ENCODE data around the gene PRKCE. TPM values are rescaled to one million over a fixed set of nuclear protein-coding genes. Genes with fewer than 3 reads are reported as not detected.

The PRKCE gene
- total and polyA plus RNA-seq, 2 experiments from 2014 or later: 0.94 to 1.2 TPM

DNA sequence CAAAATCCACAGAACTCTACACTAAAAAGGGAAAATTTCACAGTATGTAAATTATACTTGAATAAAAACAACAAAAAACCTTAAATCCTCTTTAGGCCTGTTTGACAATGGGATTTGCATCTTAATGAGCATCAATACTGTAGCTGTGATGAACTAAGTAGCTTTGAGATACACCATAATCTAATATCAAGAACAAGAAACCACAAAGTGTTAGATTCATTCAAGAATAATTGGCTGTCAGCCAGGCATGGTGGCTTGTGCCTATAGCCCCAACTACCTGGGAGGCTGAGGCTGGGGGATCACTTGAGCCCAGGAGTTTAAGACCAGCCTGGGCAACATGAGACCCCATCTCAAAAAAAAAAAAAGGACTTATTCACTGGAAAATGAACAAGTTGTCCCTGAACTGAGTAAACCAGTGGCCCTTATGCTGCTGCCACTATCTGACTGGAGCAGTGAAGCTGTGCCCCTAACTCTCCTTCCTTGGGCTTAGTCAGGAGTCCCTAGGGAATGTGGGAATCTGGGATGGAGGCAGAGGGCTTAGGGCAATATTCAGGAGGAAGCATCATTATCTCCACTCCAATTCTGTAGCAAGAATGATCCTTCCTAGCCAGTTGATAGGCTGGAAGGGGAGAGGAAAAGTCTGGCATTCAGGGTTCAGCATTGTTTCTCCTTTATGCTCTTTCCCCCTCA lies 88.5 kb downstream of the PRKCE start:
- TF ChIP-seq JUNB (IDR thresholded peaks at IDR 0.05; ENCODE audit: unreplicated experiment): no peak
- TF ChIP-seq, protein P1, sequence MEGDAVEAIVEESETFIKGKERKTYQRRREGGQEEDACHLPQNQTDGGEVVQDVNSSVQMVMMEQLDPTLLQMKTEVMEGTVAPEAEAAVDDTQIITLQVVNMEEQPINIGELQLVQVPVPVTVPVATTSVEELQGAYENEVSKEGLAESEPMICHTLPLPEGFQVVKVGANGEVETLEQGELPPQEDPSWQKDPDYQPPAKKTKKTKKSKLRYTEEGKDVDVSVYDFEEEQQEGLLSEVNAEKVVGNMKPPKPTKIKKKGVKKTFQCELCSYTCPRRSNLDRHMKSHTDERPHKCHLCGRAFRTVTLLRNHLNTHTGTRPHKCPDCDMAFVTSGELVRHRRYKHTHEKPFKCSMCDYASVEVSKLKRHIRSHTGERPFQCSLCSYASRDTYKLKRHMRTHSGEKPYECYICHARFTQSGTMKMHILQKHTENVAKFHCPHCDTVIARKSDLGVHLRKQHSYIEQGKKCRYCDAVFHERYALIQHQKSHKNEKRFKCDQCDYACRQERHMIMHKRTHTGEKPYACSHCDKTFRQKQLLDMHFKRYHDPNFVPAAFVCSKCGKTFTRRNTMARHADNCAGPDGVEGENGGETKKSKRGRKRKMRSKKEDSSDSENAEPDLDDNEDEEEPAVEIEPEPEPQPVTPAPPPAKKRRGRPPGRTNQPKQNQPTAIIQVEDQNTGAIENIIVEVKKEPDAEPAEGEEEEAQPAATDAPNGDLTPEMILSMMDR (conservative IDR thresholded peaks at IDR 0.05; ENCODE audit: low read depth in 2 of 2): no peak
- H3K4me1 Mint-ChIP-seq: peaks cover 32% of the 10 kb centered on the region

DNA sequence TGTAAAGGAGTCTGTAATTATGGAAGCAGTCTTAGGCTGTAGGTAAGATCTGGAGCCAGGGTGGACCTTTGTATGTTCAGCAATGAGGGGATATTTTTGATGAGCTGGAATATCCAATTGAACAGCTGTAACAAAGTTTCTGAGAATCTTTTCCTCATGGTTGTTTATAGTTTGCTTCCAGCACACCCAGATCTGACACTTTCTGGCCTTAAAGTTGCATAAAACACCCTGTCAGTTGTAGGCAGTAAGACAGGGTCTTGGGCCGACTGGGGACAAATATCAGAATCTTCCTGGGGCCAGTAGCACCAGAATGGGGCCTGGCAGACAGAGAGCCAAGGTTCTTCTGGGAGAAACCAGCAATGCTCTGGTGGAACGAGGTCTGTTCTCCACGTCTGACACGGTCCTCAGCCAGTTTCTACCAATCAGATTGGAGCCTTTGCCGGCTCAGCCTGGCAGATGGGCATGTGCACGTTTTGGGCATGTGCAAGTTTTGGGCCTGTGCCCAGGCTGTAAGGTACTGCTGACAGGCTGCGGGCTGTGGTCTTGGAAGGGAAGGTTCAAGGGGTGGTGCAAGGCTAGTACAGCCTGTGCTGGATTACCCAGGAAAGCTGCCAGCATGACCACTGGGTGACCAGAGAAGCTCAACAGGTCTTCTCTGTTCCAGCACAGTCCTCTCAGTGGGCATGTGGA lies 89.8 kb downstream of the PRKCE start:
- DNase-seq (ENCODE audit: low spot score) (no peak), ATAC-seq (no peak)
- peaks cover 25% of the 10 kb centered on the region for H3K4me1 Mint-ChIP-seq
- H3K36me3 Mint-ChIP-seq (ENCODE audit: low read depth): no peaks in the 10 kb centered on the region
- no peaks in the 10 kb centered on the region for H3K27me3 ChIP-seq (ENCODE audit: insufficient read depth)
- H3F3A ChIP-seq (replicated peaks; ENCODE audit: low read depth): no peaks in the 10 kb centered on the region
- no peaks in the 10 kb centered on the region for H4K20me1 ChIP-seq (replicated peaks; ENCODE audit: insufficient read depth)
- no peaks in the 10 kb centered on the region for H3K36me3 ChIP-seq (ENCODE audit: insufficient read depth)
- H3K27ac ChIP-seq (ENCODE audit: low read depth): no peak overlapping the region
- no peak overlapping the region for H3K4me2 ChIP-seq
- H3K9me3 Mint-ChIP-seq: no peaks in the 10 kb centered on the region
- H3K27me3 Mint-ChIP-seq (ENCODE audit: insufficient read depth, low read depth, poor library complexity): peaks cover 5% of the 10 kb centered on the region
- no peaks in the 10 kb centered on the region for H3K9me2 ChIP-seq (ENCODE audit: insufficient read depth)
- no peak overlapping the region for H3K4me3 ChIP-seq
- H3K4me1 ChIP-seq (ENCODE audit: insufficient read depth): no peaks in the 10 kb centered on the region
- no peaks in the 10 kb centered on the region for H3K79me2 ChIP-seq (replicated peaks; ENCODE audit: insufficient read depth)
- no peak overlapping the region for H2AFZ ChIP-seq
- H3K4me3 Mint-ChIP-seq: no peak overlapping the region
- H3K27ac Mint-ChIP-seq: no peak overlapping the region
- TF ChIP-seq, protein P2, sequence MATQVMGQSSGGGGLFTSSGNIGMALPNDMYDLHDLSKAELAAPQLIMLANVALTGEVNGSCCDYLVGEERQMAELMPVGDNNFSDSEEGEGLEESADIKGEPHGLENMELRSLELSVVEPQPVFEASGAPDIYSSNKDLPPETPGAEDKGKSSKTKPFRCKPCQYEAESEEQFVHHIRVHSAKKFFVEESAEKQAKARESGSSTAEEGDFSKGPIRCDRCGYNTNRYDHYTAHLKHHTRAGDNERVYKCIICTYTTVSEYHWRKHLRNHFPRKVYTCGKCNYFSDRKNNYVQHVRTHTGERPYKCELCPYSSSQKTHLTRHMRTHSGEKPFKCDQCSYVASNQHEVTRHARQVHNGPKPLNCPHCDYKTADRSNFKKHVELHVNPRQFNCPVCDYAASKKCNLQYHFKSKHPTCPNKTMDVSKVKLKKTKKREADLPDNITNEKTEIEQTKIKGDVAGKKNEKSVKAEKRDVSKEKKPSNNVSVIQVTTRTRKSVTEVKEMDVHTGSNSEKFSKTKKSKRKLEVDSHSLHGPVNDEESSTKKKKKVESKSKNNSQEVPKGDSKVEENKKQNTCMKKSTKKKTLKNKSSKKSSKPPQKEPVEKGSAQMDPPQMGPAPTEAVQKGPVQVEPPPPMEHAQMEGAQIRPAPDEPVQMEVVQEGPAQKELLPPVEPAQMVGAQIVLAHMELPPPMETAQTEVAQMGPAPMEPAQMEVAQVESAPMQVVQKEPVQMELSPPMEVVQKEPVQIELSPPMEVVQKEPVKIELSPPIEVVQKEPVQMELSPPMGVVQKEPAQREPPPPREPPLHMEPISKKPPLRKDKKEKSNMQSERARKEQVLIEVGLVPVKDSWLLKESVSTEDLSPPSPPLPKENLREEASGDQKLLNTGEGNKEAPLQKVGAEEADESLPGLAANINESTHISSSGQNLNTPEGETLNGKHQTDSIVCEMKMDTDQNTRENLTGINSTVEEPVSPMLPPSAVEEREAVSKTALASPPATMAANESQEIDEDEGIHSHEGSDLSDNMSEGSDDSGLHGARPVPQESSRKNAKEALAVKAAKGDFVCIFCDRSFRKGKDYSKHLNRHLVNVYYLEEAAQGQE (IDR thresholded peaks at IDR 0.05; ENCODE audit: unreplicated experiment): no peak
- TF ChIP-seq EZH2phosphoT487 (IDR thresholded peaks at IDR 0.05; ENCODE audit: unreplicated experiment) (no peak), NANOG (IDR thresholded peaks at IDR 0.05; ENCODE audit: borderline replicate concordance) (no peak), ZNF114 (CRISPR knock-in tag; IDR thresholded peaks at IDR 0.05) (no peak), POLR2AphosphoS5 (IDR thresholded peaks at IDR 0.05; ENCODE audit: low read depth) (no peak), CREB1 (CRISPR knock-in tag; IDR thresholded peaks at IDR 0.05; ENCODE audit: low read depth) (no peak), STAT1 (IDR thresholded peaks at IDR 0.05; ENCODE audit: unreplicated experiment) (no peak)
- TF ChIP-seq, protein P3, sequence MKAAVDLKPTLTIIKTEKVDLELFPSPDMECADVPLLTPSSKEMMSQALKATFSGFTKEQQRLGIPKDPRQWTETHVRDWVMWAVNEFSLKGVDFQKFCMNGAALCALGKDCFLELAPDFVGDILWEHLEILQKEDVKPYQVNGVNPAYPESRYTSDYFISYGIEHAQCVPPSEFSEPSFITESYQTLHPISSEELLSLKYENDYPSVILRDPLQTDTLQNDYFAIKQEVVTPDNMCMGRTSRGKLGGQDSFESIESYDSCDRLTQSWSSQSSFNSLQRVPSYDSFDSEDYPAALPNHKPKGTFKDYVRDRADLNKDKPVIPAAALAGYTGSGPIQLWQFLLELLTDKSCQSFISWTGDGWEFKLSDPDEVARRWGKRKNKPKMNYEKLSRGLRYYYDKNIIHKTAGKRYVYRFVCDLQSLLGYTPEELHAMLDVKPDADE (IDR thresholded peaks at IDR 0.05): no peak

More for the DNA sequence above, 88.5 kb downstream of the PRKCE start:
- Histone ChIP-seq H3K36me3 (ENCODE audit: insufficient read depth) (no peaks in the 10 kb centered on the region), H3F3A (replicated peaks; ENCODE audit: low read depth) (no peaks in the 10 kb centered on the region), H3K9me2 (ENCODE audit: insufficient read depth) (no peaks in the 10 kb centered on the region; the same call in 1 of the 2 replicates), H3K4me2 (no peak overlapping the region), H2AFZ (no peak overlapping the region; the same call in 1 of the 2 replicates), H3K27me3 (ENCODE audit: insufficient read depth) (no peaks in the 10 kb centered on the region), H3K79me2 (replicated peaks; ENCODE audit: insufficient read depth) (no peaks in the 10 kb centered on the region), H3K4me3 (no peak overlapping the region), H3K4me1 (ENCODE audit: insufficient read depth) (no peaks in the 10 kb centered on the region), H4K20me1 (replicated peaks; ENCODE audit: insufficient read depth) (no peaks in the 10 kb centered on the region), H3K27ac (ENCODE audit: low read depth) (no peak overlapping the region)
- Mint-ChIP-seq H3K4me3 (no peak overlapping the region), H3K27me3 (ENCODE audit: insufficient read depth, low read depth, poor library complexity) (peaks cover 5% of the 10 kb centered on the region), H3K27ac (no peak overlapping the region), H3K9me3 (no peaks in the 10 kb centered on the region), H3K36me3 (ENCODE audit: low read depth) (no peaks in the 10 kb centered on the region)
- DNase-seq (ENCODE audit: low spot score) (no peak), ATAC-seq (no peak; the same call in 2 of the 3 replicates)
